MCF 10A (cell line): ENCODE results near the gene DDX10. TPM values are rescaled to one million over a fixed set of nuclear protein-coding genes. Genes with fewer than 3 reads are reported as not detected.

Experiments
- BruUV-seq: library from RNA; stranded (reverse); fragments of 400-500 nt; replicated peaks from 2 replicates; lab custom pipeline; 2021; lab: Mats Ljungman, UMichigan
- CTCF ChIA-PET: fragments of 300-600 bp; sonication (Branson Sonifier 250); formaldehyde crosslinking; extraction: SDS; loops from one replicate; lab custom pipeline; 2021; ENCODE audit warnings: antibody characterized with exemption, inconsistent platforms; lab: Yijun Ruan, JAX
- POLR2A ChIA-PET: fragments of 300-600, 350-650 bp; sonication (Branson Sonifier 250); formaldehyde crosslinking; extraction: SDS; loops from one replicate; lab custom pipeline; 2020; ENCODE audit warnings: antibody characterized with exemption, inconsistent platforms; lab: Yijun Ruan, JAX
- DNase-seq: peaks from one replicate; pipeline ENCODE4 v3.0.0-alpha.2; 2018; ENCODE audit not compliant: unreplicated experiment
- H3K27ac Mint-ChIP-seq: one replicate; pipeline ENCODE4 v1.8.0; 2022; ENCODE audit warnings: mild to moderate bottlenecking, low read depth, mixed read lengths; ENCODE audit not compliant: unreplicated experiment
- H3K27me3 Mint-ChIP-seq: one replicate; pipeline ENCODE4 v1.8.0; 2022; ENCODE audit warnings: mixed read lengths; ENCODE audit not compliant: insufficient read depth, unreplicated experiment
- H3K36me3 Mint-ChIP-seq: one replicate; pipeline ENCODE4 v1.8.0; 2022; ENCODE audit warnings: mild to moderate bottlenecking, moderate library complexity, mixed read lengths; ENCODE audit not compliant: insufficient read depth, unreplicated experiment
- H3K4me1 Mint-ChIP-seq: one replicate; pipeline ENCODE4 v1.8.0; 2022; ENCODE audit warnings: mixed read lengths; ENCODE audit not compliant: insufficient read depth, unreplicated experiment
- H3K4me3 Mint-ChIP-seq: one replicate; pipeline ENCODE4 v1.8.0; 2022; ENCODE audit warnings: mild to moderate bottlenecking, moderate library complexity, mixed read lengths; ENCODE audit not compliant: unreplicated experiment
- H3K9me3 Mint-ChIP-seq: one replicate; pipeline ENCODE4 v1.8.0; 2022; ENCODE audit warnings: mixed read lengths; ENCODE audit not compliant: unreplicated experiment
- CTCF ChIP-seq: fragments of 200-600 bp; IDR thresholded peaks from one replicate; pipeline ENCODE4 v1.8.0; 2022; ENCODE audit warnings: antibody characterized with exemption, mild to moderate bottlenecking; ENCODE audit not compliant: unreplicated experiment
- intact Hi-C: fragments of 100-400 bp; cut with micrococcal nuclease; formaldehyde crosslinking; loops from 2 replicates; pipeline ENCODE4 v1.14.1; 2022
- total RNA-seq: library from RNA; stranded (reverse); gene quantifications from 2 replicates; pipeline ENCODE4 v1.2.3, GENCODE V29; 2022

DDX10 gene
- total RNA-seq, 1 experiment from 2014 or later: 113 TPM

- CTCF ChIA-PET: no interaction called here
- no peaks in the 10 kb centered on the region for H3K27me3 Mint-ChIP-seq
- no peak overlapping the region for H3K4me3 Mint-ChIP-seq
- intact Hi-C loops: no loop called here
- H3K4me1 Mint-ChIP-seq: peaks cover 9% of the 10 kb centered on the region
- no peak for TF ChIP-seq CTCF
- no peak overlapping the region for H3K27ac Mint-ChIP-seq
- H3K9me3 Mint-ChIP-seq: no peaks in the 10 kb centered on the region
- DNase-seq: peak; percentile 70
- no peaks in the 10 kb centered on the region for H3K36me3 Mint-ChIP-seq
- POLR2A ChIA-PET: interaction anchor here (1.1 kb wide), 1 partner anchor 113 kb away, joined by 3 read pairs; no protein-coding TSS in a partner anchor
- no TSS peak for BruUV-seq
Measured at GRCh38 chr11:108958368-108959104, 293.7 kb downstream of the DDX10 start.

GRCh38 chr11:108959105-108959761 lies 294.4 kb downstream of the DDX10 start:
- no TSS peak for BruUV-seq

GRCh38 chr11:108959874-108960273 lies 295.0 kb downstream of the DDX10 start:
- intact Hi-C loops: no loop called here
- ChIA-PET POLR2A (no interaction called here), CTCF (interaction anchor here (0.5 kb wide), 1 partner anchor 277 kb away, joined by 3 read pairs; no protein-coding TSS in a partner anchor)
- H3K9me3 Mint-ChIP-seq: no peaks in the 10 kb centered on the region
- H3K4me1 Mint-ChIP-seq: peaks cover 9% of the 10 kb centered on the region
- H3K4me3 Mint-ChIP-seq: no peak overlapping the region
- H3K27me3 Mint-ChIP-seq: no peaks in the 10 kb centered on the region
- no peak for TF ChIP-seq CTCF
- no peak overlapping the region for H3K27ac Mint-ChIP-seq
- DNase-seq: no peak
- no peaks in the 10 kb centered on the region for H3K36me3 Mint-ChIP-seq
- BruUV-seq: no TSS peak

More at GRCh38 chr11:108959105-108959761, 294.4 kb downstream of the DDX10 start:
- intact Hi-C loops: no loop called here
- Mint-ChIP-seq H3K9me3 (no peaks in the 10 kb centered on the region), H3K4me1 (peaks cover 9% of the 10 kb centered on the region), H3K27me3 (no peaks in the 10 kb centered on the region), H3K4me3 (no peak overlapping the region), H3K27ac (no peak overlapping the region), H3K36me3 (no peaks in the 10 kb centered on the region)
- POLR2A ChIA-PET: no interaction called here
- CTCF ChIA-PET: interaction anchor here (0.5 kb wide), 1 partner anchor 276 kb away, joined by 3 read pairs; no protein-coding TSS in a partner anchor
- no peak for DNase-seq
- no peak for TF ChIP-seq CTCF

- TF ChIP-seq CTCF: no peak
- intact Hi-C loops: no loop called here
- Mint-ChIP-seq H3K27me3 (no peaks in the 10 kb centered on the region), H3K4me1 (peaks cover 13% of the 10 kb centered on the region), H3K9me3 (no peaks in the 10 kb centered on the region), H3K36me3 (no peaks in the 10 kb centered on the region), H3K27ac (peak overlapping the region; percentile 19), H3K4me3 (no peak overlapping the region)
- ChIA-PET POLR2A (no interaction called here), CTCF (no interaction called here)
- no TSS peak for BruUV-seq
- DNase-seq: peak; percentile 31
Measured at GRCh38 chr11:108960501-108960900, 295.6 kb downstream of the DDX10 start.
